HG02571 (cell line): ENCODE results near the gene NPLOC4.

ENCODE experiments used
- ATAC-seq: cut with Tn5 transposase; IDR thresholded peaks from one replicate; pipeline ENCODE4 v1.9.1; 2021; ENCODE audit warnings: mild to moderate bottlenecking, moderate library complexity; ENCODE audit not compliant: unreplicated experiment

The NPLOC4 gene

DNA sequence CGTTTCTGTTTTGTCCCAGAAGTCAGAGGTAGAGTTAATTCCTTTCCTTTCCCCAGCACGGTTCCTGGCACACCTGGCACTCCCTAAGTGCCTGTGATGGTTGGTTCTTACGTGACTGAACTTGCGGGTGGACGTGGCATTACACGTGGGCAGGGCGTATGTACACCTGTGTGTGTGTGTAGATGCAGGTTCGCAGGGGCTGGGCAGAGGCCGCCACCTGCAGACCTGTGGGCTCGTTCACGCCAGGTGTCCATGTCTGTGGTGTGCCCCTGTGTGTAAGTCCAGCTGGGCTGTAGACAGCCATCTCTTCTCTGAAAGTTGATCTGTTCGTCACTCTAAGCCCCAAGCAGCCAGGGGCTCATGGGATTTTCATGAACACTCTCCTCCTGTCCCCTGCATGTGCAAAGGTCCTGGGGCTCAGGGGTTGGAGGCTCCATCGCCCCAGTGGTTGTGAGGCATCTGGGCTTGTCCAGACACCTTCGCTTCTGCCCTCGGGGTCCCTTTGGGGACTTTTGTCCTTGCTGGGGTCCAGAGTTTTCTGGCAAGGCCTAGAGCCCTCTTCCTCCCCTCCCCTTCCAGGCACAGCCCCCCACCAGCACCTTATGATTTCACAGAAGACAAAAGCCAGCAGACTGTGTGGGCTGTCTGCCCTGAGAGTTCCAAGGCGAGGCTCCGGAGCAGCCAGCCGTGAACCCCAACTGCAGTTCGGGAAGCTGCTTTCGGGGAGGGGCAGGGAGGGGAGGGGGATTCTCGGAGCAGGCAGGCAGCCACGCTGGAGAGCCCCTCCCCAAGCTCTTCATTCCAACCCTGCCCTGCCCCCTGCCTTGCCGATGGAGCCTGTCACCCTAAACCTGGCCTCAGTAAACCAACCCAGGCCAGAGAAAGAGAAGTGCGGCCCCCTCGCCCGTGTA, 114.2 kb downstream of the NPLOC4 start:
- ATAC-seq = no peak

DNA sequence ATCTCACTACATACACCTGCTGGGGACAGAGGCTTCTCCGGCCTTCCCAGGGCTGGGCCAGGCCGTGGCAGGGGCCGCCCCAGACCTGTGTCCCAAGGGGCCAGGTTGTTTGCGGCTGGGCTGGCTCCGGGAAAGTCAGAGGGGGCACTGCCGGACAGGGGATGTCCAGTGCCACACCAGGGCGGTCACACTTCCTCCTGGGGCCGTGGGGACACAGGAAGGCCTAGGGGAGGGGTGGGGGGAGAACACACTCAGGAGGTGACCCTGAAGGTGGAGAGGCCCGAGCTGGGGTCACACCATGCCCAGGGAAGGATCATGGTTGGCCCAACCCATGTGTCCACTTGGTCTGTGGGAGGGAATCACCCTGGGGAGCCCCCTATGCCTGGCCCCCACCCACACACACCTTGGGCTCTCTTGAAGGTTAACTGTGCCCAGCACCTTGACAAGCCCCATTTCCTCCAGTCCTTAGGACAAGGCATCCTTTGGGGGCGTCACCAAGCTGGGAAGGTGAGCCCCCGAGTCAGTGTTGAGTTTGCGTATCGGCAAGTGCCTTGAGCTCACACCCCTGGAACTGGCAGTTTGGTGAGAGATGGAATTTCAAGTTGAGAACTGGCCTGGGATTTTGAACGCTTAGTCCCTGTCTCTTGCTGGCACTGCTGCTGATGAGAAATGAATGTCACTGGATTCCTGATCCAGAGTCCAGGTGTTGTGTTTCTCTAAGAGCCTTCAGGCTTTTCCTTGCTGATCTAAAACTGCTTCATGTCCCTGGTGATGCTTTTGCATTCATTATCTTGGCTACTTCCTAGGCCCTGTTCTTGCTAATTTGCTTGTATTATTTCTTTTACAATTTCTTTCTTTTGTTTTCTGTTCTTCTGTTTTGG, 116.7 kb downstream of the NPLOC4 start:
- ATAC-seq = no peak

DNA sequence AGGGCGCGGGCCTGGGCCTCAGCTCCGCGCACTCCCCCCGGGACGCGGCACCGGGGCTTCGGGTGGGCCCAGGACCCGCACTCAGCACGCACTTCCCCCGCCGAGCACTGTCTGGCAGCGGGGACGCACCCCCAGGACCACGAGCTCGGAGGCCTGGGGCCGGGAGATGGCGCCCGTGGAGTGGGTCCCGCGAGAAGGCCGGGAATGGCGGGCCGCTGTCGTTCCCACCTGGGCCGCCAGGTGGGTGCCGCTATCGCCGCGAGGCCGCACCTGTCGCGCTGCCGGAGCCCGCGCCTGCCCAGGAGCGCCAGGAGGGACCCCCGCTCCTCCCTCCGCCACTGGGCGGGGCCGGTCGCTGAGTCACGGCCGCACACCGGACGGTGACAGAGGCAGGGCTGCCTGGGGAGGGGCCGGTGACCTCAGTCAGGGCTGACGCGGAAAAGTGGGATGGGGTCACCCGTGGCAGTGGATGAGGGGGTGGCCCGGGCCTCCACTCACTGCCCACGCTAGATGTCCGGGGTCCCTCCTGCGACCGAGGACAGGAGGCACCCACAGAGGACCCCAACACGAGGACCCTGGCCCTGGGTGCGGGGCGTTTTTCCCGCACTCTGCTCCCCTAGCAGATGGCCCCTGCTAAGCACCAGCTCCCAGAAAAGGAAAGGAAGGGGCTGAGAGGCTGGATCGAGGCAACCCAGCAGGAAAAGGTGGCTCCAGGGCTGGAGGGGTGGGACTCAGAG, 117.5 kb downstream of the NPLOC4 start:
- no peak for ATAC-seq

DNA sequence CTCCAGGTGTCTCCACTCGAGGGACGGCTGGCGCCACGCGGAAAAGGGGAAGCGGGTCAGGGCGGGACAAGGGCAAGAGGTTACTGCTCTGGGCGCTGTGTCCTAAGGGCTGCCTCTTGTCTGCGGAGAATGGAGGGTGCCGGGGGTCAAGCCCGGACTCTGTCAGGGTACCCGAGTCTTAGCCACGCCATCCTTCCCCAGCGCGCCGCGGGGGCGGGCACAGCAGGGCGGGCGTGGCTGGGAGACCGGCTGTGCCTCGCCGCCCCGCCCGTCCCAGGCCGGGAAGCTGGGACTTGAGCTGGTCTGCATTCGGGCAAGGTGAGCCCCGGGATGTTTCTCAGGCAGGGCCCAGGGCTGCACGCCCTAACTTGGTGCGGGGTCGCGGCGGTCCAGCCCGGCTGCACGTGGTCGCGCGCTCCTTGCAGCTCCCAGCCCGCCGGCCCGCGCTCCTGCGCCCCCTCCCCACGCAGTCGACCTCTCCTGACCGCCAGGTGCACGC, 118.1 kb downstream of the NPLOC4 start:
- ATAC-seq = no peak

DNA sequence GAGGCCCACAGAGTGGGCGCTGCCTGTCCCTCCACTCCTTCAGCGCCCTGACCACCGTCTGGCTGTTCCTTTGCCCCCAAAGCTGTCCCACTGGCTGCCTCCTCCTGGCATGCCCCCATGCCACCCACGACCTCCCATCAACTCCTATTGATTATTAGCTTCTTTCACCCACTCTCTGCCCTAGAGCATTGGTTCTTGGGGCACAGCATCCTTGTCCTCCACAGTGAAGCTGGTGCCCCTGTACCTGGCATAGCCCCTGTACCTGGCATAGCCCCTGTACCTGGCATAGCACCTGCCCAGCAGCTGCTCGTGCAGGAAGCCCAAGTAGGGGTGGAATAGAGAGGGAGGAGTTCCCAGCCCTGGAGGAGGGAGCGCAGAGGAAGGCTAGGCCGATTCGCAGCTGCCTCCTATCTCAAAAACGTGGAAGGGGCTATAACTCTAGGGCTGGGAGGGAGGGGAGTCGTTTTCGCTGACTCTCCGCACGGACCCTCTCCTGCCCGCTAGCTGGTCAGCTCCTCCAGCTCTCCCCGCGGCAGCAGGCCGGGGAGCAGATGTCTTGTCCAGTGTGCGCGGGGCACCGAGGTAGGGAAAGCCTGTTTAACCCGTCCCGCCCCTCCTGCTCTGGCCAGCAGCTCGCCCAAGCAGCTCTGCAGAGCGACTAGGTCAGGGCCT, 118.7 kb downstream of the NPLOC4 start:
- no peak for ATAC-seq

DNA sequence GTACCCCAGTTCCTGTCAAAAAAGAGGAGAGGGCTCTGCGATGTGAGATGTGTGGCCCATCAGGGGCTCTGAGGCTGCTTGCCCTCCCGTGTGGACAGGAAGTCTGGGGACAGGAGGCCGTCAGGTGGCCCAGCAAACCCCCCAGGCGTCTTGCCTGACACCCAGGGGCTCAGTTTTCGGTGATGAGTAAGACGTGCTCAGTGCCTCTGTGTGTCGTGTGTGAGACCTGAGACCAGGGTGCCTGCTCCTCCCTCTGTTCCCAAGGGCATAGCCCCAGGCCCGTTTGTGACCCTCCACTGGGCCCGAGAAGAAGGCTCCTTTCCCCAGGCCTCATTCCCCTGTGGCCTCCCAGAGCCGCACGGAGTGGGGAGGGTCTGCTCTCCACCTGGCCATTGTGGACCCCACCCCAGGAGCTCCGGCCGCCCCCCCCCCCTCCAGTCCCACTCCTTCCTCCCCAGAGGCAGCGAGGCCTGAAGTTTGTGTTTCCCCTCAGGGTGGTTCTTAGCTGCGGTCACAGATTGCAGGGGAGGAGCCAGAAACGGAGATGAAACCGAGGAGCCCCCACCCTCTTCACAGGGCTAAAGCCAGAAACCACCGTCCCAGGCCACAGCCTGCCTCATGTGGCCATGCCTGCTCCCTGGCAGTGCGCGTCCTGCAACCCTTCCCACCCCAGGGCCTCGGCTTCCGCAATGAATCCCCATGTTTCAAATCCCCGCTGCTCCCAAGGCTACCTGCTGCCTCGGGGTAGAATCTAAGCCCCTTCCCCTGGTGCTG, 119.4 kb downstream of the NPLOC4 start:
- ATAC-seq = peak; percentile 27

DNA sequence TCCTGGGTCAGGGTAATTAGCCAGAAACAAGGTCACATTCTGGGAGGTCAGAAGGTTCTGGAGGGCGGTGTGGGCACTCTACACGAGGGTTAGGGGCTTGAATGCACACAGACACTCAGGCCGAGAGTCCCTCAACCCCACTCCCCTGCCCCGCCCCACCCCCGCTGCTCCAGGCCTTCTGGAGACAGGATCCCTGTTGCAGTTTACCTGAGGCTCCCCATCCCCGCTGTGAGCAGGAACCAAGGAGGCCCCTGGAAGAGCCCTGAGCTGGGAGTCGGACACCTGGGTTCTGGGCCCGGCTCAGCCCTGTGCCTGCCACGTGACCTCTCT, 119.9 kb downstream of the NPLOC4 start:
- no peak for ATAC-seq

DNA sequence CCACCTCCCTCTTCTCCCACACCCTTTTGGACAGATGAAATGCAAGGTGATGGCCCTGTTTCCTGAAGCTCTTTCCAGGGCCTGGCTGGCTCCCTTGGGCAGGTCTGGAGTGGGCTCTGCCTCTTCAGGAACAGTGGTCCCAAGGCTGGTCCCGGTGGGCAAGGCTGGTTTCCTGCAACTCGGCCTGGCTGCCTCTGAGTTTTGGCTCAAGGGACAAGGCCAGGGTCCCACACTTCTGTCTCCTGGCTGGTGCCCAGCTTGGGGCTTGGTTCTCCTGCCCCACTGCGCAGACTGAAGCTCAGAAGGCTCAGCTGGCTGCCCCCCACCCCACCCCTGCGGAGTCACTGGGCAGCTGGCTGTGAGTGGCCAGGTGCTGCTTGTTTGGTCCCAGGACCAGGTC, 120.5 kb downstream of the NPLOC4 start:
- ATAC-seq = no peak

DNA sequence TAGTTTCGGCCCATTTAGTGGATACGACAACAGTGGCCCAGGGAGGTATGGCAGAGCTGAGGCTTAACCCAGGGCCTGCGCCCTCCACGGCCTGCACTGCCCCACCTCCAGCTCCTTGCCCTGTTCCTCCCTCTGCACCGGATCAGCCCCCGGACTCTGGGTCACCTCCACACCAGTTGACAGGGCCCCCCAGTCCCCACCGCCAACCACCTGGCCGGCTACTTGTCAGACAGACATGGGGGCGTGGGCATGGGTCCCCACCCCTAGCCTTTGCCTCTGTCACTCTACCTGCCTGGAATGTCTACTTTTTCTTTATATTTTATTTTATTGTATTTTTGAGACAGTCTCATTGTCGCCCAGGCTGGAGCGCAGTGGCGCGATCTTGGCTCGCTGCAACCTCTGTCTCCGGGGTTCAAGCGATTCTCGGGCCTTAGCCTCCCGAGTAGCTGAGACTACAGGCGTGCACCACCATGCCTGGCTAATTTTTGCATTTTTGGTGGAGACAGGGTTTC, 121.3 kb downstream of the NPLOC4 start:
- no peak for ATAC-seq

DNA sequence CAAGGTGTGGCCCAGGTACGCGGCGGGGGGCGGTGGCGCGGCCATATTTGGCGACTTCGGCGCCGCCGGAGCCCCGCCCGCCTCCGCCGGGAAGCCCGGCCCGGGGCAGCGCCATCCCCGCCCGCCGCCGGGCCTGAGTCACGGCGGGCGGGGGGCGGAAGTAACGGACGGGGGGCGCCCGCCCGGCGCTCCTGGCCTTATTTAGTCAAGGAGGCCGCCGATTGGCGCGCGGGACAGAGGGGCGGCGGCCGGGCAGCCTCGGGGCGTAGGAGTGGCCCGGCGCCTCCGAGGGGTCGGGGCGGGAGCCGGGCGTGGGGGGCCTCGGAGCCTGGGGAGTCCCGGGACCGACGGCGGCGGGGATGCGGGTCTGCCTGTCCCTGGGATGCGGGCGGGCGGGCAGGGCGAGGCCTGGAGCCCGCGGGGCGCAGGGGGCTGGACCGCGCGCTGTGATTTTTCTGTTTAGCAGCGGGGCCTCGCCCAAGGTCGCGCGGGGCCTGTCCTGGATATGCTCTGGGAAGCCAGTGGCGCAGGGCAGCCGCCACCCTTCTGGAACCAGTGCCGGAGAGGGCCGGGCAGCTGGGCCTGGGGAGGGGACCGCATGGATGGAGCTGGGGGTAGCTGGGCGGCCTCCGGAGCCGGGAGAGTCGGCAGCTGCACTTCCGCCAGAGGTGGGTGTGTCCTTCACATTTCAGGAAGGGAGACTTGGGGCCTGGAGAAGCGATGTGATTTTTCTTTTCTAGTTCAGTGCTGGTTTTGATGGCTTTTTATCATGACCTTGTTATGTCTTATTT, 122.0 kb downstream of the NPLOC4 start:
- no peak for ATAC-seq

DNA sequence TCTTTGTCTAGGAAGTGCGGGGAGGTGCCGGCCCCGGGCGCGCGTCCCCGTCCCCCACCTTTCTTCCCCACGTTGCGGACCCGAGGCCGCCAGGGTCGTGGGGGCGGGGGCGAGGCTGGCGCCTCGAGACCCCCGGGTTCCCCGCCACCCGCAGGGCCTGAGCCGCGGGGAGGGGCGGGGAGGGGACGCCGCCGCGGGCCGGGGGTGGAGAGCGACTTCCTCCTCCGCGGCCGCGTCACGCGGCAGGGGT, 122.5 kb downstream of the NPLOC4 start:
- no peak for ATAC-seq

DNA sequence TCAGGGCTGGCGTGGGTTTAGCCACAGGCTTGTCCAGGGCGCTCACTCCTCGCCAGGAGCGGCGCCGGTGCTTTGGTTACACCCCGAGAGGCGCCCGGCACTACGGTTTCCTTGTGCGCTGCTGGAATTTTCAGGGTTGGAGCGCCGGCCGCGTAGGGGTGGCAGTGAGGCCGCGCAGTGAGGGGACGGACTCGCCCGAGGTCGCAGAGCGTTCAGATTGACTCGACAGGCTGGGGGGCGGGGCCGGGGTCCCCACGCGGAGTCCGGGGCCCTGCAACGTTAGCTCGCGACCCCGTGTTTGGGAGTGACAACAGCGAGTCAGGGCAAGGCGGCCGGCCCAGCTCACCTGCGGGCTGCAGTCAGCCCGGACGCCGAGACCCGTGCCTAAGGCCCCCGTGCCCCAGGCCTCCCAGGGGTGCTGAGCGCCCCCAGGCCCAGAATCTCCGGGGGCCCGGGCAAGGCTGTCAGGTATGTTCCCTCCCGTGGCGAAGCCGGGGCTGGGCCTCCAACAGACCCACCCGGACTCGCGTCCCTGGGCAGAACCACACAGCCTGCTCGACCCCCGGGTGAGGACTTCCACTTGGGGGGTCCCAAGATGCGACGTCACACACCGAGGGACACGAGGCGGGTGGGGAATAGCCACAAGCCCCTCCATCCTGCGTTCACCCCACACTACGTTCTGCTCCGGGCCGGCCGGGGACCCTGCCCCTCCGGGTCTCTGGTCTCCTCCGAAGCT, 123.0 kb downstream of the NPLOC4 start:
- no peak for ATAC-seq

DNA sequence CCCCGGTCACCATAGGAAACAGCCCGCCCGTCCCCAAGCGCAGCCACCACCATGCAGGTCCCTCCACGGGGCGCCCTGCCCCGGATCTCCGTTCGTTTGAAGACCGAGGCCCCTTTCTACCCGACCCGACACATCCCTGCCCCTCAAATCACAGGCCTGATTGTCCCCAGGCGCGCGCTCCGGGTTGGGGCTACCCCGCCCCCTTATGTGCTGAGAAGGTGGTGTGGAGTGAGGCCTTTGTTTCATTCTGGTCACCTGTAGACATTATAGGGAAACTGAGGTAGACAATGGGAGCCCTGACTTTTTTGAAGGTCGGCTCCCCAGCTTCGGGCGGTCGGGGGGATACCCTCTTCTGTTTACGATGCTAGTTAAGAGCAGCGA, 123.5 kb downstream of the NPLOC4 start:
- ATAC-seq = no peak

DNA sequence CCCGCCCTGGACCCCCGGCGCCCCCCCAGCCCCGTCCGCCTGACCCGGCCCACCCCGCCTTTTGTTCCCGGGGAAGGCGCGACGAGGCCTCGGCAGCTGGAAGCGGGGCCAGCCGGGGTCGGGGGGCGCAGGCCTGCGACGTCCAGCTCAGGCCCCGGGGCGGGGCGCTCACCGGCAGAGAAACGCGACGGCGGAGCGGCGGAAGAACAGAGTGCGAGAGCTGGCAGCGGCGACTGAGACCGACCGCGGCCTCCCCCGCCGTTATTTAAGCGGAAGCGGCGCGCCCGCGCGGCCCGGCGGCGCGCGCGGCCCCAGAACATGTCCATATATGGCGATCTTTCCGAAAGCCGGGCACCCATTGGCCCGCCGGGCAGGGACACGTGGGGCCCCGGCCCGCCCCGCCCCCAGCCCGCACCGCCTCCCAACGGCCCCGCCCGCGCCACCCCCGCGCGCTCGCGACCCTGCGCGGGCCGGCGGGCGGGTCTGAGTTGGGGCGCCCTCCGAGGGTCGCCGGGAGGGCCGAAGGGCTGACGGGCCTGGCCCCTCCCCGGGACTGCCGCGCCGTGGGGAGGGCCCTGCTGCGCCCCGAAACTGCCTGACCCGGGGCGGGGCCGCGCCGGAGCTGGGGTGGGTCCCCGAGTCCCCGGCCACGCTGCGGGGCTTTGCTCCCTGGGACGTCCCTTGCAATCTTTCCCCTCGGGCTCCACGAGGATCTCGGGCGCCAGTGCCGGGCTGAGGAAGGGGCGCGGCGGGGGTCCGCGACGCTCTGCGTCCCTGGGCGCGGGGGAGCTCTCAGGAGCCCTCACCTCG, 124.1 kb downstream of the NPLOC4 start, which contains the start of gene ACTG1:
Gene ACTG1 (minus strand): TSS at position 238 of the 810 bp plus-strand sequence. CDS start 445 bp downstream, outside the sequence.
- peak; percentile 50 for ATAC-seq

DNA sequence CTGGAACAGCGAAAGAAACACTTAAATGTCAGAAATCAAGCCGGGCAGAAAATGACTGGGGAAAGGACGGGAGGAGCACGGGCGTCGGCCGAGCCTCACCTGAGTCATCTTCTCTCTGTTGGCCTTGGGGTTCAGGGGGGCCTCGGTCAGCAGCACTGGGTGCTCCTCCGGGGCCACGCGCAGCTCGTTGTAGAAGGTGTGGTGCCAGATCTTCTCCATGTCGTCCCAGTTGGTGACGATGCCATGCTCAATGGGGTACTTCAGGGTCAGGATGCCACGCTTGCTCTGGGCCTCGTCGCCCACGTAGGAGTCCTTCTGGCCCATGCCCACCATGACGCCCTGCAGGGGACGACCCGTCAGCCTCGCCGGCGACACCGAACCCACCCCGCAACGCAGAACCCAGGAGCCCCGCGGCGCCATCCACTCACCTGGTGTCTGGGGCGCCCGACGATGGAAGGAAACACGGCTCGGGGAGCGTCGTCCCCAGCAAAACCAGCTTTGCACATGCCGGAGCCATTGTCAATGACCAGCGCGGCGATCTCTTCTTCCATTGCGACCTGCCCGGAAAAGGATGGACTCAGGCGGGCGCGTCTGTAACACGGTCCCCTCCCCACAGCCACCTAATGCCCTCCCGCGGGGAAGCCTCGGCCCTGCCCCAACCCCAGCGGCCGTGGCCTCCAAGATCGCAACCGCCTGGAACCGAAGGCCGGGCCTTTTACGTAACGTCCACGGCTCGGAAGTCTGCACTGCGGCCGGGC, 124.9 kb downstream of the NPLOC4 start:
- peak; percentile 1 for ATAC-seq

DNA sequence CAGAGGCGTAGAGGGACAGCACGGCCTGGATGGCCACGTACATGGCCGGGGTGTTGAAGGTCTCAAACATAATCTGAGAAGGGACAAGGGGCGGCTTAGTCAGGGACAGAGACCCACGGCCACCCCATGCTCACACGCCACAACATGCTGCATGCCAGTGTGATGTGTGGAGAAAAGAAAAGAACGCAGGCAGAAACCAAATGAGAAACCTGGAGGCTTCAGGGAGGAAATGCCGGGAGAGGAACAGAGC, 125.4 kb downstream of the NPLOC4 start:
- no peak for ATAC-seq
